Measurements from ENCODE around the gene PTPRF. TPM values are rescaled to one million over a fixed set of nuclear protein-coding genes. Genes with fewer than 3 reads are reported as not detected.

PTPRF gene
- total RNA-seq = 97.1 and 109 TPM in 2 replicates

GRCh38 chr1:43530483-43531106, at the start of gene PTPRF:
Gene PTPRF (plus strand): TSS chr1:43530883. CDS start chr1:43545076, 14,193 bp downstream.

Other genes starting within 250 kb of the PTPRF start
- not detected in 2 replicates for gene C1orf210, start 245.3 kb upstream of the PTPRF start, total RNA-seq
- gene TIE1, start 229.9 kb upstream of the PTPRF start, total RNA-seq = 427 and 478 TPM in 2 replicates
- gene MPL, start 193.1 kb upstream of the PTPRF start, total RNA-seq = not detected in 2 replicates
- gene CDC20, start 171.9 kb upstream of the PTPRF start, total RNA-seq = 174 and 181 TPM in 2 replicates
- 95.1 and 113 TPM in 2 replicates for gene ELOVL1, start 162.9 kb upstream of the PTPRF start, total RNA-seq
- gene MED8, start 141.1 kb upstream of the PTPRF start, total RNA-seq = 47.8 and 48.0 TPM in 2 replicates
- 10.3 and 12.2 TPM in 2 replicates for gene SZT2, start 141.0 kb upstream of the PTPRF start, total RNA-seq
- gene HYI, start 77.0 kb upstream of the PTPRF start, total RNA-seq = 183 and 185 TPM in 2 replicates
- 20.4 and 21.2 TPM in 2 replicates for gene KDM4A, start 119.3 kb downstream of the PTPRF start, total RNA-seq
- 8.5 and 10.9 TPM in 2 replicates for gene ST3GAL3, start 176.7 kb downstream of the PTPRF start, total RNA-seq

Data from mammary microvascular endothelial cell (primary cell).